AG04450 (cell line): ENCODE measurements around the gene ANKRA2. TPM values are rescaled to one million over a fixed set of nuclear protein-coding genes. Genes with fewer than 3 reads are reported as not detected.
A peak's percentile ranks its signal among the peaks of the same experiment; 100 is the strongest.

Experiments used
- CTCF ChIA-PET: fragments of 300-600, 350-600 bp; formaldehyde crosslinking; extraction: SDS; loops from one replicate; lab custom pipeline; 2022; ENCODE audit warnings: antibody characterized with exemption, inconsistent platforms; lab: Charles Lee
- POLR2A ChIA-PET: fragments of 350-600 bp; formaldehyde crosslinking; extraction: SDS; loops from one replicate; lab custom pipeline; 2021; ENCODE audit warnings: antibody characterized with exemption, inconsistent platforms; lab: Yijun Ruan, JAX
- DNase-seq: peaks from one replicate; pipeline ENCODE4 v3.0.0-alpha.2; 2011; ENCODE audit warnings: low read depth, low spot score
- H3K27ac ChIP-seq: one replicate; pipeline ENCODE4 v1.5.1; 2012; ENCODE audit warnings: low read depth, low read length, control low read depth
- H3K27me3 ChIP-seq: one replicate; pipeline ENCODE4 v1.6.0; 2012; ENCODE audit warnings: low read length; ENCODE audit not compliant: control insufficient read depth, insufficient read depth
- H3K4me3 ChIP-seq: 2 replicates; pipeline ENCODE4 v1.5.1; 2011; ENCODE audit warnings: mild to moderate bottlenecking, low read depth, low read length, control low read depth
- H3K9me3 ChIP-seq: 2 replicates; pipeline ENCODE4 v1.5.1; 2012; ENCODE audit warnings: low read length; ENCODE audit not compliant: control insufficient read depth, insufficient read depth
- CTCF ChIP-seq: IDR thresholded peaks from 2 replicates; pipeline ENCODE4 v1.5.1; 2011; ENCODE audit warnings: low read depth, low read length, control low read depth, inconsistent platforms
- polyA plus RNA-seq: library from polyadenylated mRNA; depleted of rRNA; stranded (reverse); fragments of >200 nt; gene quantifications from 2 replicates; pipeline ENCODE4 v1.2.3, GENCODE V29; 2011

Gene ANKRA2
- polyA plus RNA-seq, 1 experiment: 39.6 TPM

GRCh38 chr5:73596705-73597328 is 31.4 kb upstream of the ANKRA2 start:
- POLR2A ChIA-PET: no interaction called here

GRCh38 chr5:73592551-73592950 is 27.1 kb upstream of the ANKRA2 start:
- TF ChIP-seq CTCF: no peak
- no peak for DNase-seq
- no peaks in the 10 kb centered on the region for H3K9me3 ChIP-seq
- H3K27me3 ChIP-seq: no peaks in the 10 kb centered on the region
- no peak overlapping the region for H3K4me3 ChIP-seq
- ChIA-PET POLR2A (interaction anchor here (0.8 kb wide), 1 partner anchor 1093 kb away, joined by 3 read pairs; no protein-coding TSS in a partner anchor), CTCF (interaction anchor here (1.3 to 10.5 kb wide), 7 partner anchors 11 to 310 kb away, joined by 3 to 352 read pairs (median 21); no protein-coding TSS in a partner anchor)
- no peak overlapping the region for H3K27ac ChIP-seq

More at GRCh38 chr5:73596705-73597328, 31.4 kb upstream of the ANKRA2 start:
- H3K27ac ChIP-seq: no peak overlapping the region
- CTCF ChIA-PET: interaction anchor here (0.7 to 2.3 kb wide), 9 partner anchors 96 to 1053 kb away, joined by 3 to 14 read pairs (median 4); no protein-coding TSS in a partner anchor
- no peak overlapping the region for H3K4me3 ChIP-seq
- H3K27me3 ChIP-seq: no peaks in the 10 kb centered on the region
- TF ChIP-seq CTCF: peak; percentile 47
- no peak for DNase-seq
- H3K9me3 ChIP-seq: no peaks in the 10 kb centered on the region

GRCh38 chr5:73591698-73592501 is 26.5 kb upstream of the ANKRA2 start:
- TF ChIP-seq CTCF: no peak
- Histone ChIP-seq H3K4me3 (no peak overlapping the region), H3K27me3 (no peaks in the 10 kb centered on the region), H3K9me3 (no peaks in the 10 kb centered on the region), H3K27ac (no peak overlapping the region)
- ChIA-PET POLR2A (interaction anchor here (0.7 to 1.2 kb wide), 6 partner anchors 47 to 1094 kb away, joined by 3 to 6 read pairs (median 4); no protein-coding TSS in a partner anchor), CTCF (interaction anchor here (0.5 to 10.5 kb wide), 41 partner anchors 11 to 1062 kb away, joined by 3 to 352 read pairs (median 5); no protein-coding TSS in a partner anchor)
- peak; percentile 29 for DNase-seq

GRCh38 chr5:73591102-73591695 is 25.8 kb upstream of the ANKRA2 start:
- peak; percentile 78 for DNase-seq
- no peaks in the 10 kb centered on the region for H3K27me3 ChIP-seq
- no peak overlapping the region for H3K4me3 ChIP-seq
- CTCF ChIA-PET: interaction anchor here (0.5 to 10.5 kb wide), 45 partner anchors 10 to 1063 kb away, joined by 3 to 352 read pairs (median 4); no protein-coding TSS in a partner anchor
- H3K27ac ChIP-seq: no peak overlapping the region
- TF ChIP-seq CTCF: peak; percentile 72
- POLR2A ChIA-PET: interaction anchor here (0.6 to 1.2 kb wide), 8 partner anchors 34 to 297 kb away, joined by 3 to 6 read pairs (median 4); no protein-coding TSS in a partner anchor
- H3K9me3 ChIP-seq: no peaks in the 10 kb centered on the region
